ENCODE data around the gene FAM187B. TPM values are rescaled to one million over a fixed set of nuclear protein-coding genes. Genes with fewer than 3 reads are reported as not detected.

Gene FAM187B
- polyA plus RNA-seq, 1 of the 3 experiments (the other 2 are of a cell fraction), result not detected

GRCh38 chr19:35204799-35205732, 23.5 kb downstream of the FAM187B start (continued):
- TF ChIP-seq PBX3 (IDR thresholded peaks at IDR 0.05), result no peak

- no peak for DNase-seq
- no peak overlapping the region for H3K4me2 ChIP-seq
- TF ChIP-seq RFX5 (IDR thresholded peaks at IDR 0.05; ENCODE audit: low read length), result no peak
- TF ChIP-seq USF2 (IDR thresholded peaks at IDR 0.05; ENCODE audit: borderline replicate concordance, low read depth, low read length), result no peak
- peaks cover 38% of the 10 kb centered on the region; the same call in 1 of the 2 replicates for H3K27me3 ChIP-seq (ENCODE audit: insufficient read depth)
- H3K9me3 ChIP-seq, result no peaks in the 10 kb centered on the region
- H3K27ac ChIP-seq (ENCODE audit: low read depth in 2 of 2, low read length in 1 of 2), result no peak overlapping the region
- CTCF ChIA-PET, result interaction anchor here (0.5 to 1.6 kb wide), 4 partner anchors 19 to 511 kb away, joined by 3 to 4 read pairs (median 3); no protein-coding TSS in a partner anchor
- WGBS (ENCODE audit: low lambda C conversion rate), result 49% methylated on average over 4 of the region's 4 CpGs
- POLR2A ChIA-PET, result no interaction called here
- no peak overlapping the region for H2AFZ ChIP-seq (ENCODE audit: low read depth)
- H3K79me2 ChIP-seq (ENCODE audit: insufficient read depth), result no peaks in the 10 kb centered on the region
- H3K4me3 ChIP-seq (ENCODE audit: low read depth in 2 of 2, low read length in 1 of 2), result no peak overlapping the region
- H3K9me2 ChIP-seq, result no peaks in the 10 kb centered on the region
- H4K20me1 ChIP-seq (ENCODE audit: insufficient read depth), result no peaks in the 10 kb centered on the region
- no peaks in the 10 kb centered on the region for H3K36me3 ChIP-seq (replicated peaks in 1 of 2; ENCODE audit: control insufficient read depth in 1 of 2, insufficient read depth in 2 of 2, low read length in 1 of 2)
- no peaks in the 10 kb centered on the region for H3F3A ChIP-seq (replicated peaks; ENCODE audit: insufficient read depth)
- no peaks in the 10 kb centered on the region for H3K4me1 ChIP-seq (ENCODE audit: control insufficient read depth in 1 of 2, insufficient read depth in 2 of 2, low read depth in 1 of 2, low read length in 1 of 2)
- no peak overlapping the region for H3K9ac ChIP-seq
These were observed 25.5 kb downstream of the FAM187B start for GRCh38 chr19:35202722-35203688.

- DNase-seq, result no peak
- TF ChIP-seq ELF1 (IDR thresholded peaks at IDR 0.05) (no peak), USF2 (IDR thresholded peaks at IDR 0.05; ENCODE audit: borderline replicate concordance, low read depth, low read length) (no peak), MXI1 (IDR thresholded peaks at IDR 0.05; ENCODE audit: low read depth, low read length) (no peak), FOXJ3 (CRISPR knock-in tag; IDR thresholded peaks at IDR 0.05) (no peak), FOXM1 (IDR thresholded peaks at IDR 0.05; ENCODE audit: low read depth) (no peak), ZBTB33 (IDR thresholded peaks at IDR 0.05; ENCODE audit: borderline replicate concordance, low read depth) (no peak), FOSL2 (IDR thresholded peaks at IDR 0.05; ENCODE audit: borderline replicate concordance, low read depth) (no peak), NRF1 (IDR thresholded peaks at IDR 0.05; ENCODE audit: low read depth, low read length) (no peak), REST (IDR thresholded peaks at IDR 0.05; ENCODE audit: low read depth, low read length) (no peak)
- CTCF ChIA-PET, result interaction anchor here (1.0 to 1.2 kb wide), 2 partner anchors 57 to 108 kb away, joined by 3 read pairs; no protein-coding TSS in a partner anchor
- H3K4me1 ChIP-seq (ENCODE audit: control insufficient read depth in 1 of 2, insufficient read depth in 2 of 2, low read depth in 1 of 2, low read length in 1 of 2), result no peaks in the 10 kb centered on the region
- H3F3A ChIP-seq (replicated peaks; ENCODE audit: insufficient read depth), result no peaks in the 10 kb centered on the region
- H3K36me3 ChIP-seq (replicated peaks in 1 of 2; ENCODE audit: control insufficient read depth in 1 of 2, insufficient read depth in 2 of 2, low read length in 1 of 2), result no peaks in the 10 kb centered on the region
- no peak overlapping the region for H2AFZ ChIP-seq (ENCODE audit: low read depth)
- no peaks in the 10 kb centered on the region for H4K20me1 ChIP-seq (ENCODE audit: insufficient read depth)
- H3K27me3 ChIP-seq (ENCODE audit: insufficient read depth), result peaks cover 37% of the 10 kb centered on the region; the same call in 1 of the 2 replicates
- no peak overlapping the region for H3K4me2 ChIP-seq
- H3K4me3 ChIP-seq (ENCODE audit: low read depth in 2 of 2, low read length in 1 of 2), result no peak overlapping the region
- H3K9ac ChIP-seq, result no peak overlapping the region
- POLR2A ChIA-PET, result no interaction called here
- H3K79me2 ChIP-seq (ENCODE audit: insufficient read depth), result no peaks in the 10 kb centered on the region
- WGBS (ENCODE audit: low lambda C conversion rate), result 42% methylated on average over 2 of the region's 2 CpGs
- H3K9me2 ChIP-seq, result no peaks in the 10 kb centered on the region
- H3K9me3 ChIP-seq, result no peaks in the 10 kb centered on the region
- no peak overlapping the region for H3K27ac ChIP-seq (ENCODE audit: low read depth in 2 of 2, low read length in 1 of 2)
These were observed 29.1 kb downstream of the FAM187B start for GRCh38 chr19:35199481-35199880.
